IPS-18a (cell line): Measurements from ENCODE around the gene TMEM19.

Experiments used
- H3K27ac ChIP-seq: one replicate; pipeline ENCODE4 v1.5.1; 2013; ENCODE audit warnings: low read length
- H3K27me3 ChIP-seq: one replicate; pipeline ENCODE4 v1.6.1; 2013; ENCODE audit warnings: mild to moderate bottlenecking, low read length; ENCODE audit not compliant: control insufficient read depth, insufficient read depth
- H3K36me3 ChIP-seq: one replicate; pipeline ENCODE4 v1.6.1; 2013; ENCODE audit warnings: low read depth, low read length; ENCODE audit not compliant: control insufficient read depth
- H3K4me1 ChIP-seq: one replicate; pipeline ENCODE4 v1.6.1; 2013; ENCODE audit warnings: low read depth, low read length; ENCODE audit not compliant: control insufficient read depth
- H3K4me3 ChIP-seq: one replicate; pipeline ENCODE4 v1.5.1; 2013; ENCODE audit warnings: low read length
- H3K9ac ChIP-seq: one replicate; pipeline ENCODE4 v1.6.1; 2013; ENCODE audit warnings: mild to moderate bottlenecking, low read length, moderate library complexity
- H3K9me3 ChIP-seq: one replicate; pipeline ENCODE4 v1.6.1; 2013; ENCODE audit warnings: low read depth, low read length; ENCODE audit not compliant: control insufficient read depth

Gene TMEM19

GRCh38 chr12:71725011-71725410, 39.1 kb downstream of the TMEM19 start:
- Histone ChIP-seq H3K4me3 (no peak overlapping the region), H3K36me3 (no peaks in the 10 kb centered on the region), H3K27me3 (no peaks in the 10 kb centered on the region), H3K9me3 (no peaks in the 10 kb centered on the region), H3K27ac (no peak overlapping the region), H3K4me1 (no peaks in the 10 kb centered on the region), H3K9ac (no peak overlapping the region)

GRCh38 chr12:71726548-71726947, 40.7 kb downstream of the TMEM19 start:
- Histone ChIP-seq H3K4me1 (no peaks in the 10 kb centered on the region), H3K4me3 (no peak overlapping the region), H3K9ac (no peak overlapping the region)

DNA sequence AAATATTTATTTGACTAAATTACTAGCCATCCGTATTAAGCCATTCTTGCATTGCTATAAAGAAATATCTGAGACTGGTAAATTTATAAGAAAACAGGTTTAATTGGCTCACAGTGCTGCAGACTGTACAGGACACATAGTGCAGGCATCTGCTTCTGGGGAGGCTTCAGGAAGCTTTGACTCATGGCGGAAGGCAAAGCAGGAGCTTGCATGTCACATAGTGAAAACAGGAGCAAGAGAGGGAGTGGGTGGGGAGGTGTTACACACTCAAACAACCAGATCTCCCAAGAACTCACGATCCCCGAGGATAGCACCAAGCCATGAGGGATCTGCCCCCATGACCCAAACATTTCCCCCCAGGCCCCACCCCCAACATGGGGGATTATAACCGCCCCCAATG, 42.1 kb downstream of the TMEM19 start:
- H3K4me1 ChIP-seq: peaks cover 5% of the 10 kb centered on the region
- no peaks in the 10 kb centered on the region for H3K9me3 ChIP-seq
- no peaks in the 10 kb centered on the region for H3K27me3 ChIP-seq
- H3K9ac ChIP-seq: no peak overlapping the region
- H3K4me3 ChIP-seq: no peak overlapping the region
- no peaks in the 10 kb centered on the region for H3K36me3 ChIP-seq
- no peak overlapping the region for H3K27ac ChIP-seq

More at GRCh38 chr12:71726548-71726947, 40.7 kb downstream of the TMEM19 start:
- Histone ChIP-seq H3K27me3 (no peaks in the 10 kb centered on the region), H3K36me3 (no peaks in the 10 kb centered on the region), H3K9me3 (no peaks in the 10 kb centered on the region), H3K27ac (no peak overlapping the region)

- Histone ChIP-seq H3K9me3 (no peaks in the 10 kb centered on the region), H3K4me1 (peaks cover 5% of the 10 kb centered on the region), H3K36me3 (no peaks in the 10 kb centered on the region), H3K27me3 (no peaks in the 10 kb centered on the region), H3K9ac (no peak overlapping the region), H3K27ac (no peak overlapping the region), H3K4me3 (no peak overlapping the region)
These were observed 45.1 kb downstream of the TMEM19 start for GRCh38 chr12:71730936-71731335.

GRCh38 chr12:71731439-71732356, 45.8 kb downstream of the TMEM19 start:
- Histone ChIP-seq H3K36me3 (no peaks in the 10 kb centered on the region), H3K9ac (no peak overlapping the region), H3K27me3 (no peaks in the 10 kb centered on the region), H3K9me3 (no peaks in the 10 kb centered on the region), H3K27ac (no peak overlapping the region), H3K4me1 (peaks cover 5% of the 10 kb centered on the region), H3K4me3 (no peak overlapping the region)

GRCh38 chr12:71732357-71732712, 46.5 kb downstream of the TMEM19 start:
- no peak overlapping the region for H3K9ac ChIP-seq
- no peak overlapping the region for H3K27ac ChIP-seq
- H3K36me3 ChIP-seq: no peaks in the 10 kb centered on the region
- peaks cover 5% of the 10 kb centered on the region for H3K4me1 ChIP-seq
- no peak overlapping the region for H3K4me3 ChIP-seq
- H3K27me3 ChIP-seq: no peaks in the 10 kb centered on the region
- H3K9me3 ChIP-seq: no peaks in the 10 kb centered on the region

GRCh38 chr12:71737197-71737596, 51.3 kb downstream of the TMEM19 start:
- H3K27me3 ChIP-seq: no peaks in the 10 kb centered on the region
- peaks cover 1% of the 10 kb centered on the region for H3K4me1 ChIP-seq
- no peaks in the 10 kb centered on the region for H3K9me3 ChIP-seq
- H3K4me3 ChIP-seq: no peak overlapping the region
- no peak overlapping the region for H3K27ac ChIP-seq
- no peak overlapping the region for H3K9ac ChIP-seq
- H3K36me3 ChIP-seq: no peaks in the 10 kb centered on the region

DNA sequence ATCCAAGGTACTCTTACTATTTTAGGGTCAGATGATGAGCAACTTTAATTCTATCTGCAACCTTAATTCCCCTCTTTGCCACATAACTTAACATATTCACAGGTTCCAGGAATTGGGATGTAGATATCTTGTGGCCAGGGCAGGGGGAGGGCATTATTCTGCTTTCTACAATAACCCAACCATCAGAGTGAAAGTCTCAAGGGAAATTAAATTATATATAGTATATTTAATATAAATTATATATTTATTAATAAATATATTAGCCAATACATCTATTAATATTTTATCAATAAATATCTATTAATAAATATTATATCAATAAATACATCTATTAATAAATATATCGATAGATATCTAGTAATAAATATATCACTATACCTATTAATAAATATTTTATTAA, 57.1 kb downstream of the TMEM19 start:
- no peak overlapping the region for H3K9ac ChIP-seq
- H3K4me3 ChIP-seq: no peak overlapping the region
- no peaks in the 10 kb centered on the region for H3K4me1 ChIP-seq
- H3K36me3 ChIP-seq: no peaks in the 10 kb centered on the region
- no peaks in the 10 kb centered on the region for H3K9me3 ChIP-seq
- H3K27ac ChIP-seq: no peak overlapping the region
- no peaks in the 10 kb centered on the region for H3K27me3 ChIP-seq

DNA sequence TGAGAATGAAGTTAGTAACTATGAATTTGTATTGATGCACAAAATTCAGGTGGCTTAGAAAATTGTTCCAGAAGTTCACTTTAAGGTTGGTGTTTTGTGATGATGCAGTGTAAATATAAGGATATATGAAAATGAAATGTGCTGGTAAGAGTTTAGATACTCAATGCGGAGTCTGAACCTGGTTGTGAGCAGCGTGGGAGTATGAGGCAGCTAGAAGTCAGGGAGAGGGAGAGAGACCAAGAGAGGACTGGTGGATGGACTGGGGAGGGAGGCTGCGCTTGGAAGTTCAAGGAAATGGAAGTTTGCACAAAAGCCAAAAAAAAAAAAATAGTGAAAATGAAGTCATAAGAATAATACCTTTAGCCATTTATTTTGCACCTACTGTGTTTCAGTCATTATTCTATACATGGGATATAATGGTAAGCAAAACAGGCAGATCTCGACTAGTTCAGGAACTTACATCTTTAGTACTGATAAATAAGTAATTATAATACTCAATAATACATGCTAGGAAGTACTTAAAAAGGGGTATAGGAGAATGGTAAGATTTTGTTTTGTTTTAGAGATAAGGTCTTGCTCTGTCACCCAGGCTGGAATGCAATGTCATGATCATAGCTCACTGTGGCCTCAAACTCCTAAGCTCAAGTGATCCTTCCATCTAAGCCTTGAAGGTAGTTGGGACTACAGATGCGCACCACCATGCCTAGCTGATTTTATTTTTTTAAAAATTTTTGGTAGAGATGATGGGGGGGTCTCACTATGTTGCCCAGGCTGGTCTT, 58.8 kb downstream of the TMEM19 start:
- Histone ChIP-seq H3K9ac (no peak overlapping the region), H3K36me3 (no peaks in the 10 kb centered on the region), H3K9me3 (no peaks in the 10 kb centered on the region), H3K4me3 (no peak overlapping the region), H3K27me3 (no peaks in the 10 kb centered on the region), H3K4me1 (no peaks in the 10 kb centered on the region), H3K27ac (no peak overlapping the region)

DNA sequence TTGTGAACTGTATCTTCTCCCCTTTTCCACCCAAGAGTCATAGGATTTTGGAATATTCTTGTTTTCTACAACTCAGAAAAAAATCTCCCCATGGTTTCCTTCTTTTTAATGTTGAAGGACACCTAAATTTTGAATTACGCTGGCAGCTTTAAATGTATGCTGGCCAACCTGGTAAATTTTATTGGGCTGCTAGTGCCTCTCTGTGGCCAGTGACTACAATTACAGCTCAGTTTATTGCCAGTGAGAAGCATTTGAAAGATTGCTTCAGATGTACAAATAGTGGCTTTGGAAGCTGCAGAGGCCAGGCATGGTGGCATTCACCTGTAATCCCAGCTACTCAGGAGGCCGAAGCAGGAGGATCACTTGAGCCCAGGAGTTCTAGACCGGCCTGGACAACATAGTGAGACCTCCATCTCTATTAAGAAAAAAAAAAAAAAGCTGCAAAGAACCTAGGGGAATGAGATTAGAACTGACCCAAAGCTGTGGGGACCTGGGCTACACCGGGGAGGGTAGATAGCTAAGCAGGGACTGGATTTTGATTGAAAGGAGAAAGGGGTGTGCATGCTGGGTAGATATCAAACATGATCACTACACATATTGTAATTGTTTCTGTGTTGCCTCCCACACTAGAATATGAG, 61.2 kb downstream of the TMEM19 start:
- Histone ChIP-seq H3K4me3 (no peak overlapping the region), H3K27ac (no peak overlapping the region), H3K27me3 (no peaks in the 10 kb centered on the region), H3K4me1 (peaks cover 3% of the 10 kb centered on the region), H3K36me3 (no peaks in the 10 kb centered on the region), H3K9me3 (no peaks in the 10 kb centered on the region), H3K9ac (no peak overlapping the region)

DNA sequence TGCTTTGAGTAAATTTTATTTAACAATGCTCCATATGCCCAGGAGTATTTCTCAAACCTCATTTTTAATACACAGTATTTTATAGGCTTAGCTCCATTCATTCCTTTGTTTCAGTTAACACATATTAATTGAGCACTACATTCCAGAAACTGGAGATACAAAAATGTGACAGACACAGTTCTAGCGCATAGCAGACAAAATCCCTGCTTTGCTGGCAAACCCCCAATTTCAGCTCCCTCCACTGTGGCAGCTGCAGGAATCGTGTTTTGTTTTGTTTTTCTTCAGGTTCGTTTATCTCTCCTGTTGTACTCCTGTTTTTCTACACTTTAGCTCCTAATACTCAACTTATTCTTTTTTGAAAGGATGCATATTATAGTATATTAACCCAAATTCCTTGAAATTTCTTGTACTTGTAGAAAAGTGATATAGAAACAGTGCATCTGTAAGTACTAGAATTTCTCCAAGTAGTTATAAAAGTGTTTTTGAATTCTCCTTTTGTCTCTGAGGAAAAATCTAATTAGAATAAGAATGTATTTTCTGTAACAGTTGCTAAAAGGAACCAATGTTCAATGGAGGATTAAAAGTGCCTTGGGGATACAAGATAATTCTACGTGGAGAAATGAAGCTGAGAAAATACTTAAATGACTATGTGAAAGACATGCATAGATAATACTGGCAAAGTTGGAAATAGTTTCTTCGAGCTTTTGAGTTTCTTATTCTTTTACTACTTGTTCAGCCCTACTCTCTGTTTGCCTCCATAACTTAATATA, 62.4 kb downstream of the TMEM19 start:
- H3K4me3 ChIP-seq: no peak overlapping the region
- no peaks in the 10 kb centered on the region for H3K9me3 ChIP-seq
- H3K27ac ChIP-seq: no peak overlapping the region
- no peaks in the 10 kb centered on the region for H3K27me3 ChIP-seq
- H3K36me3 ChIP-seq: no peaks in the 10 kb centered on the region
- H3K9ac ChIP-seq: no peak overlapping the region
- peaks cover 3% of the 10 kb centered on the region for H3K4me1 ChIP-seq
